Stimulated activated CD8-positive, alpha-beta memory T cell treated with anti-CD3 and anti-CD28 coated beads, Interleukin-15, amount 100 ng/mL, for 1 hour (primary cell): ENCODE measurements around the gene FAM186B.
A peak's percentile ranks its signal among the peaks of the same experiment; 100 is the strongest.

ENCODE experiments used
- DNase-seq: peaks from one replicate; pipeline ENCODE4 v3.0.0-alpha.2; 2020; ENCODE audit warnings: low read depth

FAM186B gene

DNA sequence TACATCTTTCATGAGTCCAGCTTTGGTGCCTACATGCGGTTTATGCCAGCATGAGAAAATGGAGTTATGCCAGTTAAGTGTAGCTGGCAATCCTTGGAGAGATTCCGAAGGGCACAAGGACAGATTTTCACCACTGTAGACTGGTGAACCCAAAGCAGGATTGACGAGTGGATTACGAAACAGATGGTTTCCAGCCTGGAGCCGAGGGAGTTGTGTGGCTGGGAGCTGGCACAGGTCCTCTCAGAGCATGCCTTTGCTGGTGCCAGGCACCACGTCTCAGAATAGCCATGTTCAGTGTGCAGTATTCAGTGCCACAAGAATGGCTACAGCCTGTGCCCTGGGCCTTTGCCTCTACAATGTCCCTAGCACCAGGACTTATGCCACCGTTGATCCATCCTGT is 53.4 kb downstream of the FAM186B start:
- no peak for DNase-seq

DNA sequence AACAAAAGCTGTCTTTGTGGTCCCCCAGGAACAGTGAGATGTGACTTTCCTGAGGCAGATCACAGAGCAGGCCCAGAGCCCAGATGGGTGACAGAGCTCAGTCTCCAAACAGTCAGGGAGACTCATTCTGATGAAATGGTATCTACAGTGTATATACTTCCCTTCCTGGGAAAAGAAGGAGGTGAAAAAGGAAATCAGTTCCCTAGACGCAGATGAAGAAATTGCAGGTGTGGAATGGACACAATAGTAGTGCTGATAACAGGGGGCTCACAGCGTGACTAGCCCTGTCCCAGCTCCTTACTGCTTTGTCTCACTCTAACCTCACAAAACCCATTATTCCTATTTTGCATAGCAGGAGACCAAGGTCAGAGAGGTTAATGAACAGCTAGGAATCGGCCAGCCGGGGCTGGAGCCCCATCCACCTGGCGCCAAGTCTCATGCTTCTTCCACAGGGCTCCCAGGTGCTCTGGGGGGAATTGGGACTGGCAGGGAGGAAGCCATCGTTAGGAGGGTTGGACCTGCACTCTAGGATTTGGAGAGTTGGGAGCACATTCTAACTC is 54.7 kb downstream of the FAM186B start:
- no peak for DNase-seq

GRCh38 chr12:49549735-49550692 is 55.4 kb downstream of the FAM186B start:
- no peak for DNase-seq

GRCh38 chr12:49548822-49549648 is 56.4 kb downstream of the FAM186B start:
- DNase-seq: no peak

DNA sequence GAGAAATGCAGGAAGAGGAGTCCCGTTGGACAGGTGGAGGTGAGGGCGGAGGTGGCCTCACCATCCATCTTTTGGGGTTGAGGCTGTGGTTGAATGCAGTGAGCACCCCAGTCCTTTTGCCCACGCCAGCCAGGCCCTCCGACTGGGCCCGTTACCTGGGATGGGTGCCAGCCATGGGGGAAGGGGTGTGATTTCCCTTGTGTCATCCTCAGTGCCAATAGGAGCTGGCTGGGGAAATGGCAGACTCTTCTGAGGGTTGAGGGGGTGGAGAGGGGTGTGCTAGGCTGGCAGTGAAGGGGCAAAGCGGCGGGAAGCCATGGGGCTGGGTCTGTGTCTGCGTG is 57.0 kb downstream of the FAM186B start:
- no peak for DNase-seq

- DNase-seq: no peak
Observed at GRCh38 chr12:49547090-49547690, 58.2 kb downstream of the FAM186B start.

DNA sequence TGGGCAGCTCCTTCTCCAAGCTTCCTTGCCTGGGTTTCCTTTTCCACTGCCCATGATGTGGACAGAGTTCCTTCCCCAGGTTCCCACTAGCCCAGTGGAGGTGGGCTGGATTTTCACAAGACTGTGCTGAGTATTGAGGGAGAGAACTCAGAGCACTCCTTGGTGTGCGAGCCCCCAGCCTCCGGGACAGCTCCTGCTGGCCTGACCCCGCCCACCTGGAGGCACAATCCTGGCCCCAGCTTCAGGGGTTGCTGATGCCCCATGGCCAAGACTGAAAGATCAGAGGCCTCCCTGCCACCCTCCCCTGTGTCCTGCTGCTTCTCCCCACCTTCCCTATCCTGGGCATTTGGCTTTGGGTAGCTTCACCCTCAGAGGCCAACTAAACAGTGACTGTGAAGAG is 59.0 kb downstream of the FAM186B start:
- no peak for DNase-seq

GRCh38 chr12:49545815-49546214 is 59.6 kb downstream of the FAM186B start:
- DNase-seq: no peak

DNA sequence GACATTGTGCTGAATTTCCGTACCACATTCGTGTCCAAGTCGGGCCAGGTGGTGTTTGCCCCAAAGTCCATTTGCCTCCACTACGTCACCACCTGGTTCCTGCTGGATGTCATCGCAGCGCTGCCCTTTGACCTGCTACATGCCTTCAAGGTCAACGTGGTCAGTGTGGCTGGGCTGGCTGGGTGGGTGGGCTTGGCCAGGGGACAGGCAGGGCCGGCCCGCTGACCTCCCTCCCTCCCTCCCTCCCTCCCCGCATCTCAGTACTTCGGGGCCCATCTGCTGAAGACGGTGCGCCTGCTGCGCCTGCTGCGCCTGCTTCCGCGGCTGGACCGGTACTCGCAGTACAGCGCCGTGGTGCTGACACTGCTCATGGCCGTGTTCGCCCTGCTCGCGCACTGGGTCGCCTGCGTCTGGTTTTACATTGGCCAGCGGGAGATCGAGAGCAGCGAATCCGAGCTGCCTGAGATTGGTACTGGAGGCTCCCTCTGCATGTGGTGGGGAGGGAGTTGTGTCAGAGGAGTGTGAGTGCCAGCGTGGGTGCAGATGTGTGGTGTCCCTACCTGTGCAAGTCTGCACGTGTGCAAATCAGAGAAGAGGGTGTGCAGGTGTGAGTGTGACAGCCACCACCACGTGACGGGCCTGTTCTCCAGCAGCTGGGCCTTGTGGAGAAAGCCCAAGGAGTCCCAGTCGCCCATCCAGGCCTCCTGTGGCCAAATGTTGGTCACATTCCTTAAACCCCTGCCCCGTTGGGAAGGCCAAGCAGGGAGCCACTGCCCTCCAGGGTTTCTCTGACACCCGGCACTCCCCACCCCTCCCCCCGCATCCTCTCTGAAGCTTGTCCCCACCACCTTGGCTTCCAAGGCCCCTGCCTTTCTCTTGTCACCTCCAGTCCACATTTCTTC is 61.3 kb downstream of the FAM186B start:
- DNase-seq: no peak

DNA sequence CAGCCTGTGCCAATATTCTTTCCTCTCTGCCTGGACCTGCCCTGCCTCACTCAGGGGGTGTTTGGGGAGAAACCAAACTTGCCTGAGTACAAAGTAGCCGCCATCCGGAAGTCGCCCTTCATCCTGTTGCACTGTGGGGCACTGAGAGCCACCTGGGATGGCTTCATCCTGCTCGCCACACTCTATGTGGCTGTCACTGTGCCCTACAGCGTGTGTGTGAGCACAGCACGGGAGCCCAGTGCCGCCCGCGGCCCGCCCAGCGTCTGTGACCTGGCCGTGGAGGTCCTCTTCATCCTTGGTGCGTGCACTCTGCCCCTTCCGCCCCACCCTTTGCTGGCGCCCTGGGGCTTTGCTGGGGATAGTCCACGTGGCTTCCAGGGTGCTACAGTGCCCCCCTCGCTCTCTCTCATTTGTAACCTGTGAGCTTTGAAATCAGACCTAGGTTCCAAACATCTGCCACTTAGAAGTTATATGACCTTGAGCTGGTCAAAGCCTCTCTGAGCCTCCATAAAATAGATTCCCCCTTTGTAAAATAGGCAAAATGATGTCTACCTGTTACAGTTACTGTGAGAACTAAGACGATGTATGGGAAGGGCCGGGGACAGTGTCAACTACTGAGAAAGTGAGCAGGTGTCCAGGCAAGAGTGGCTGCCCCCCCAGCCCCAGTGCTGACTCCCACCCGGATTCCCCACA is 62.1 kb downstream of the FAM186B start:
- no peak for DNase-seq

DNA sequence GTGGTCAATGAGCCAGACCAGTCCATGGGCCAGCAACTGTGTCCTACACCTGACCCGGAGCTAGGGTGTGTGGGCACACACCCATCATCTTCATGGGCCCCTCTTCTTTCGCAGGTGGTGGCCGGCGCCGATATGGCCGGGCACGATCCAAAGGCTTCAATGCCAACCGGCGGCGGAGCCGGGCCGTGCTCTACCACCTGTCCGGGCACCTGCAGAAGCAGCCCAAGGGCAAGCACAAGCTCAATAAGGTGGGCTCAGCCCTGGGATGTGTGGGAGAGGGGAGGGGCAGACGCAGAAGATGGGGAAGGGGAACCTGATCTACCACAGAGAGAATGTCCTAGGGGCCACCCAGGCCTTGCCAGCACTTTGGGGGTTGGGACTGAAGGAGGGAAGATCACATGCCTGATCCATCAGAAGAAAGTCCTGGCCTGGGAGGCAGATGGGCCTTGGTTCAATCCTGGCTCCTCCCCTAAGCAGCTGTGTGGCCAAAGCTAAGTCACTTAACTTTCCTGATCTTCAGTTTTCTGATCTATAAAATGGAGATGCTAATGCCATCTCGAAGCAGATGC is 62.8 kb downstream of the FAM186B start:
- no peak for DNase-seq

GRCh38 chr12:49541911-49542505 is 63.4 kb downstream of the FAM186B start:
- no peak for DNase-seq

DNA sequence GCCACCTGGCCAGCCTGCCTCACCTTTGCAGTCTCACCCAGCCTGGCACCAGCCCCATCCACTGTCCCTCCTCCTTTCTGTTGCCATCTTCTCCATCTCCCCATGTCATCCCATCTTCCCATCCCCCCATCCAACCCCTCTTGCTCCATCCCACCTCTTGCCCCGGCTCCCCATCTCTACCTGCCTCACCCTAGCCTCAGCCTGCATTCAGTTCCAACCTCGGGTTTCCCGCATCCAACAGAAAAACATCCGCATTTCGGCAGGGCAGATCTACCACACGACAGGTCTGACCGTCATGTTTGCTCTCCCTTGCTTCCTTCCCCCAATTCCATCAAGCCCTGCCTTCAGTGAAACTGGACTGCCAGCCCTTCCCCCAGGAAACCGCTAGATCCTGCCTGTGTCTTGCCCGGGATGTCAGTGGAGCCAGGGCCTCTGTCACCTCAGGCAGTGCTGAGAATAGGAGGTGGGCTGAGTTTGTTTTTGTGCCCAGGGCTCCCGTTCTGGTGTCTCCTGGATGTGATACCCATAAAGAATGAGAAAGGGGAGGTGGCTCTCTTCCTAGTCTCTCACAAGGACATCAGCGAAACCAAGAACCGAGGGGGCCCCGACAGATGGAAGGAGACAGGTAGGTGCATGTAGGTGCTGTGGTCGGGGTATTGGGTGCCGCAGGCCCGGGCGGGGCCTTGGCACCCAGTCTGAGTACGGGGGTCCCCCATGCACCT is 64.1 kb downstream of the FAM186B start:
- DNase-seq: no peak

GRCh38 chr12:49540229-49541139 is 65.0 kb downstream of the FAM186B start:
- no peak for DNase-seq

DNA sequence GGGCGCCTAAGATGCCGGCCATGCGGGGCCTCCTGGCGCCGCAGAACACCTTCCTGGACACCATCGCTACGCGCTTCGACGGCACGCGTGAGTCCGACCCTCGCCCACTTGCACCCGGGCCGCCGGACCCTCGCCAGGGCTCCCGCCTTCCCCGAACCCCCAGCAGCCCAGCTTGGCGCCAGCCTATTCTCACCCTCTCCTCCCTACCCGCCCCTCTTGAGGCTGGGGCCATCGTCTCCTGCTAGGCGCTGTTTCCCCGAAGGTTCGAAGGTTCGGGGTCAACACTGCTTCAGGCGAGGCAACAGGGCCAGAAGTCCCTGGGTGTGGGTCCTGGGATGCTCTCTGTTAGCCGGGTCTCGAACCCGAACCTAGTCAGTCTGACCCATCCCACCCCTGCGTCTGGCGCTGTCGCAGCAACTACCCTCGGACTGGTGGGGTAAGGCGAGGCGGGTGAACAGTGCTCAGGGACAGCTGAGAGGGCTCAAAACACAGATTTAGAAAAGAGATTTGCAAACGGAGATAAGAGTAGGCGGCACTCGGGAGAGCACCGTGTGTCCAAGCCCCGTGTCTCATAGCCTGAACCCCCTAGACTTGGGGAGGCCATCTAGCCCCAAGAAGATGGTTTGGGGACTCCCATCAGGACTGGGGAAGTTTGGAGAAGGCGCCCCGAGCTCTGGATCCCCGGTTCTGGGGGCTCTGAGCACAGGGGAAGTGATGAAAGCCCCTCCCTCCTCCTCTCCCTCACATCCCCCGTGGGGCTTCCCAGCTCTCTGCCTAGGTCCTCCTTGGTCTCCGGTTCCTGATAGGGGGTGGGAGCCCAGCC is 65.8 kb downstream of the FAM186B start:
- no peak for DNase-seq

GRCh38 chr12:49538510-49539403 is 66.7 kb downstream of the FAM186B start, which contains the start of gene KCNH3:
Gene KCNH3 (plus strand): TSS chr12:49539030. CDS start chr12:49539417, 387 bp downstream.
- peak; percentile 80 for DNase-seq
